HG03045 (cell line): ENCODE data around the gene TNFRSF11A.

Source experiments
- ATAC-seq: cut with Tn5 transposase; IDR thresholded peaks from one replicate; pipeline ENCODE4 v1.9.1; 2021; ENCODE audit warnings: mild to moderate bottlenecking, moderate library complexity; ENCODE audit not compliant: unreplicated experiment

The TNFRSF11A gene

GRCh38 chr18:62324917-62325805, at the start of gene TNFRSF11A:
Gene TNFRSF11A, plus strand, starts transcription at chr18:62325310. Its CDS starts 43 bp downstream, at chr18:62325353.
- peak; percentile 72 for ATAC-seq

GRCh38 chr18:62277045-62277444, 48.1 kb upstream of the TNFRSF11A start:
- no peak for ATAC-seq

GRCh38 chr18:62279561-62279960, 45.5 kb upstream of the TNFRSF11A start:
- ATAC-seq, result no peak

- no peak for ATAC-seq
Observed at GRCh38 chr18:62280058-62280457, 45.1 kb upstream of the TNFRSF11A start.

GRCh38 chr18:62280786-62281185, 44.3 kb upstream of the TNFRSF11A start:
- ATAC-seq, result no peak

- ATAC-seq, result no peak
Observed at GRCh38 chr18:62281684-62282083, 43.4 kb upstream of the TNFRSF11A start.

- no peak for ATAC-seq
Observed at GRCh38 chr18:62282188-62282629, 42.9 kb upstream of the TNFRSF11A start.

- no peak for ATAC-seq
Observed at GRCh38 chr18:62284637-62285036, 40.5 kb upstream of the TNFRSF11A start.

- ATAC-seq, result no peak
Observed at GRCh38 chr18:62285281-62285680, 39.8 kb upstream of the TNFRSF11A start.

GRCh38 chr18:62287781-62288664, 37.1 kb upstream of the TNFRSF11A start:
- ATAC-seq, result no peak

GRCh38 chr18:62288665-62289008, 36.5 kb upstream of the TNFRSF11A start:
- no peak for ATAC-seq

- ATAC-seq, result no peak
Observed at GRCh38 chr18:62289047-62289446, 36.1 kb upstream of the TNFRSF11A start.

GRCh38 chr18:62294073-62294472, 31.0 kb upstream of the TNFRSF11A start:
- no peak for ATAC-seq

- ATAC-seq, result no peak
Observed at GRCh38 chr18:62300359-62300963, 24.6 kb upstream of the TNFRSF11A start.

GRCh38 chr18:62301322-62301721, 23.8 kb upstream of the TNFRSF11A start:
- no peak for ATAC-seq

- ATAC-seq, result no peak
Observed at GRCh38 chr18:62312851-62313250, 12.3 kb upstream of the TNFRSF11A start.

GRCh38 chr18:62318228-62319180, 6.6 kb upstream of the TNFRSF11A start:
- ATAC-seq, result no peak

- ATAC-seq, result no peak
Observed at GRCh38 chr18:62321201-62321600, 3.9 kb upstream of the TNFRSF11A start.

- no peak for ATAC-seq
Observed at GRCh38 chr18:62323483-62324180, 1.5 kb upstream of the TNFRSF11A start.
